Measurements from ENCODE around the gene PNCK. TPM values are rescaled to one million over a fixed set of nuclear protein-coding genes. Genes with fewer than 3 reads are reported as not detected.

Gene PNCK
- total RNA-seq, 1 donor from 2014 or later, result 1.6 TPM

DNA sequence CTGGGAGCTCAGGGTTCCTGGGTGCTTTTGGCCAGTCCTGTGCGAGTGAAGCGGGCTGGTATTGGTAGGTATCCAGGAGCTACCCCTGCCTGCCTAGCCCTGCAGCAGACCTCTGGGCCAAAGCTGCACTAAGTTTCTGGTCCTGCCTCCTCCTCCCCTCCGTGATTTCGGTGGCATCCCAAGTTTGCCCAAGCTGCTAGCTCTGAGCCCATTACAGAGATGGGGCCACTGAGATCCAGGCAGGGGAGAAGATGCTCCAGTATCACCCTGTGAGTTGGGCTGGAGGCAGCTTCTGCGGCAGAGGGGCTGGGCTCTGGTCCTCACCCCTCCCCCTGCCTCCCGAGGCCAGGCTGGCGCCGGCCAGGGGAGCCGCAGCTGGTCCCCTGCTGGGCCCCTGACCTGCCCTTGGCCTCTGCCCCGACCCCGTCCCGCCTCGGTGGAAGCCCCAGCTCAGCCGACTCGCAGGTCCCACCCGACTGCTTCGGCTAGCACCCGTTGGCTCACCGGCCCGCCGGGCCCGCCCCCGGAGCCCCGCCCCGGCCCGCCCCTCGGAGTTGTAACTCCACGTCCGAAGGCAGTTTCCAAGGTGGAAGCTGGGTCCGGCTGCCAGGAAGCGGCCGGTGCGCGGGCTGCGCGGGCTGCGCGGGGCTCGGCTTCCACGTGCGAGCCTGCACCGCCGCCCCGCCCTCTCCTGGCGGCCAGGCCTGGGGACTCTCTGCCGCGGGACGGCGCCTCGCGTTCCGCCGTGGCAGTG is 26.8 kb downstream of the PNCK start, which contains the start of gene DUSP9:
Gene DUSP9, plus strand, starts transcription at position 584 of the 754 bp plus-strand sequence. CDS start 751 bp downstream, outside the sequence.
- H3K4me3 ChIP-seq (ENCODE audit: low read depth, low read length), result no peak within 1 kb of the TSS
- H3K27me3 ChIP-seq (ENCODE audit: control insufficient read depth, insufficient read depth, low read length), result peaks cover 58% of the 10 kb centered on the region
- TF ChIP-seq, protein P1, sequence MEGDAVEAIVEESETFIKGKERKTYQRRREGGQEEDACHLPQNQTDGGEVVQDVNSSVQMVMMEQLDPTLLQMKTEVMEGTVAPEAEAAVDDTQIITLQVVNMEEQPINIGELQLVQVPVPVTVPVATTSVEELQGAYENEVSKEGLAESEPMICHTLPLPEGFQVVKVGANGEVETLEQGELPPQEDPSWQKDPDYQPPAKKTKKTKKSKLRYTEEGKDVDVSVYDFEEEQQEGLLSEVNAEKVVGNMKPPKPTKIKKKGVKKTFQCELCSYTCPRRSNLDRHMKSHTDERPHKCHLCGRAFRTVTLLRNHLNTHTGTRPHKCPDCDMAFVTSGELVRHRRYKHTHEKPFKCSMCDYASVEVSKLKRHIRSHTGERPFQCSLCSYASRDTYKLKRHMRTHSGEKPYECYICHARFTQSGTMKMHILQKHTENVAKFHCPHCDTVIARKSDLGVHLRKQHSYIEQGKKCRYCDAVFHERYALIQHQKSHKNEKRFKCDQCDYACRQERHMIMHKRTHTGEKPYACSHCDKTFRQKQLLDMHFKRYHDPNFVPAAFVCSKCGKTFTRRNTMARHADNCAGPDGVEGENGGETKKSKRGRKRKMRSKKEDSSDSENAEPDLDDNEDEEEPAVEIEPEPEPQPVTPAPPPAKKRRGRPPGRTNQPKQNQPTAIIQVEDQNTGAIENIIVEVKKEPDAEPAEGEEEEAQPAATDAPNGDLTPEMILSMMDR (IDR thresholded peaks at IDR 0.05; ENCODE audit: insufficient read depth, low read length, poor library complexity, severe bottlenecking), result no peak
- no peak for DNase-seq (ENCODE audit: low read depth)
- H3K36me3 ChIP-seq (ENCODE audit: control insufficient read depth, insufficient read depth, low read length), result no peaks in the 10 kb centered on the region

DNA sequence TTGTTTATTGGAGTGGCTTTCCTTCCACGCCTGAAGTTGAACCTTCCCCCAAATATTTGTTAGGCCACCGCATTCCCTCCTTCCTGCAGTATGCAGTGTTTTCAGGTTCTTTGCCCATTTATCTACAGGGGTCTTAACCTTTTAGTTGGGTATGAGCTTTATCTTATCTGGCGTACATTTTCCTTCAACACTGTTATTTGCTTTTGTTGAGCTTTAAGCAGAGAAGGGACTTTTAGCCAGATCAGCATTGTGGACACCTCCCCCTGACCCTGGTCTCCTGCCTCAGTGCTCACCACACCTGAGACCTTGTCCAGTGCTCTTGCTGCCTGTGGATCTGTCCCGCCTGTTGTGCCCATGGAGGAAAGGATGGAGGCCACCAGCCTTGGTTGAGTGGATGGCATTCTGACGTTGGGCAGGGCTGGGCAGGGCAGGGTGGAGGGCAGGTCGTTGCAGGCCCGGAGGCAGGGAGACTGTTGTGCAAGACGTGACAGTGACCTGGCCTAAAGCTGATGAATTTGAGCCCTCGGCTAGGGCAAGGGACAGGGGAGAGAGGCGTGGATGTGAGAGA is 27.6 kb downstream of the PNCK start:
- TF ChIP-seq, protein P1 (IDR thresholded peaks at IDR 0.05; ENCODE audit: insufficient read depth, low read length, poor library complexity, severe bottlenecking), result no peak
- H3K27me3 ChIP-seq (ENCODE audit: control insufficient read depth, insufficient read depth, low read length), result peaks cover 66% of the 10 kb centered on the region
- H3K4me3 ChIP-seq (ENCODE audit: low read depth, low read length), result no peak overlapping the region
- no peaks in the 10 kb centered on the region for H3K36me3 ChIP-seq (ENCODE audit: control insufficient read depth, insufficient read depth, low read length)
- no peak for DNase-seq (ENCODE audit: low read depth)

DNA sequence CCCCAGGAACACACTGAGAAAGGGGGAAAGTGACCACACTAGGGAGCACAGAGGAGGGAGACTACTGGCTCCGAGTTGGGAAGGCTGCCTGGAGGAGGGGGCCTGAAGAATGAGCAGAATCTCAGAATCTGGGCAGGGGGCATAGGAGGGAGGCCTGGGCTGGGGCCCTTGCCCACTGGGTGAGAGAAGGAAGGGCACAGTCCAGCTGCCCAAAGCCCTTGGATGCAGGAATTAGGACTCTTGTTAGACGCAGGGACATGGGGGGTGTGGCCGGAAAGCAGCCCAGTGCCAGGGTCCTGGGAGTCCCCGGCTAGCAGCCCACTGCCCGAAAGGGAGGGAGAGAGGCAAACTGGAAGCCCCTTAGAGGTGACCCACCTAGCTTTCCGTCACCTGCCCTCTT is 28.5 kb downstream of the PNCK start:
- H3K36me3 ChIP-seq (ENCODE audit: control insufficient read depth, insufficient read depth, low read length), result no peaks in the 10 kb centered on the region
- no peak overlapping the region for H3K4me3 ChIP-seq (ENCODE audit: low read depth, low read length)
- TF ChIP-seq, protein P1 (IDR thresholded peaks at IDR 0.05; ENCODE audit: insufficient read depth, low read length, poor library complexity, severe bottlenecking), result no peak
- peaks cover 69% of the 10 kb centered on the region for H3K27me3 ChIP-seq (ENCODE audit: control insufficient read depth, insufficient read depth, low read length)
- no peak for DNase-seq (ENCODE audit: low read depth)

DNA sequence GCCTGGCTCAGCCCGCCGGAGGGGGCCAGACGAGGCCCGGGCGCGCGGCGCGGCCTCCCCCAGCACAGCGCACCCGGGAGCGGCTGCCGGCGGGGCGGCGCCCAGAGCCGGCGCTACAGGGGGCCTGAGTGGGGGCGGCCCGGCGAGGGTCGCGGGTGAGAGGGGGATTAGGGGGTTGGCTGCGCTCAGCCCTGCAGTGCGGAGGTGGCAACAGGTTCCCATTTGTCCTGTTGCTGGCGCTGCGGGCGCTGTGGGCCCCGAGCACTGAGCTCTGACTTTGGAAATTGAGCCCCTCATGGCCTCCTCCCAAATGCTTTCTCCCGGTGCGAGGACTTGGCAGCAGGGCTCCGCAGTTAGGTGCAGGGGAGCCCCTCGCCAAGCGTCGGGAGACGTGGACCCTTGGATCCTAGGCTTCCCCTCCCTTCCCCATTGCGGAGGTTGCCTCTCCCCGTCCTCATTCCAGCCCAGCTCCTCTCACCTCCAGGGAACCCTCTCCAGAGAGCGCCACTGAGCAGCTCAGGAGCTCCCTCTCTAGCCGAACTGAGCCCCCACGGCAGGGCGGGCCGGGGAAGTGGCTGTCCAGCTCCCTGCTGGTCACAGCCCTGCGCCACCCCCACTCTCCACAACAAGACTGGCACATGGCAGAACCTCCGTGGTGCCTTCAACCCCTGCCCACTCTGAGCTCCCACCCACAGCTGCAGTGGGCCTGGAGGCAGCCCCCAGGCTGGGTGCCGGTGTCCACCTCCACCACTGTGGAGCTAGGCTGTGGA is 29.1 kb downstream of the PNCK start:
- no peaks in the 10 kb centered on the region for H3K36me3 ChIP-seq (ENCODE audit: control insufficient read depth, insufficient read depth, low read length)
- no peak overlapping the region for H3K4me3 ChIP-seq (ENCODE audit: low read depth, low read length)
- no peak for DNase-seq (ENCODE audit: low read depth)
- TF ChIP-seq, protein P1 (IDR thresholded peaks at IDR 0.05; ENCODE audit: insufficient read depth, low read length, poor library complexity, severe bottlenecking), result peak; percentile 2
- H3K27me3 ChIP-seq (ENCODE audit: control insufficient read depth, insufficient read depth, low read length), result peaks cover 71% of the 10 kb centered on the region

DNA sequence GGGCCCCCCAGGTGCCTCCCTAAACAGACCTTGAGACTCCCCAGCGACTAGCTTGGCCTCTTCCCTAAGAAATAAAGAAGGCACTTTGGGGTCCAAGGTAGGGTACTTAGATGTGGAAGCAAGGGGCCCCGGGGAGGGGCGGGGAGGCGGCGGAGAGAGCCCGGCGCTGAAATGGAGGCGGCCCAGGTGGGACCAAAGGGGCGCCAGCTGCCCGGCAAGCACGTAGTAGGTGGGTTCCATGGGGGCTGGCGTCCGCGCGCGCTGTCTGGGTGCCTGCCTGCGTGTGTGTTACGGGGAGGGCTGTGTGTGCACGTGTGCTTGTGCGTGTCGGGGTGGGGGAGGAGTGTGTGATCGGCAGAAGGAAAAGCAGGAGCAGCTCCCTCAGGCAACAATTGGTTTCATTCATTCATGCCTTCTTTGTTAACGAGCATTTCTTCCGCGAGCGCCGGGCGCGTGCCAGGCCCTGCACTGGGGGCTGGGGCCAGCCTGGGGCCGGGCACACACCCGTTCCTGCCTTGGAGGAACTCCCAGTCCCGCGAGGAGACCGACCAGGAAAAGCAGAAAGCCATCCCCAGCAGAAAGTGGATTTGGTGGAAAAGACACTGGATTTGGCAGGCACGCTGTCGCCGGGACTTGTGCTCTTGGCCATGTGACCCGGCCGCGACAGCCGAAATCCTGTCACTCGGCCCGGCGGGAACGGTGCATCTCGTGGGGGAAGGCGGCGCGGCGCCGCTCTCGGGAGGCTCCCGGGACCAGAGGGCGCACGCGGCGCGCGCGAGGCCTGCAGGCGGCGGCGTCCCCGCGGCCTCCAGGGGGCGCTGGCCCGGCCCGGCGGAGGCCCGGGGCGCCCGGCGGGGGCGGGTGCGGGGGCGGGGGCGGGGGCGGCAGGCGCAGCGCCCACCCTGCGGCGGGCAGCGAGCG is 29.9 kb downstream of the PNCK start:
- peaks cover 70% of the 10 kb centered on the region for H3K27me3 ChIP-seq (ENCODE audit: control insufficient read depth, insufficient read depth, low read length)
- no peak for DNase-seq (ENCODE audit: low read depth)
- no peaks in the 10 kb centered on the region for H3K36me3 ChIP-seq (ENCODE audit: control insufficient read depth, insufficient read depth, low read length)
- TF ChIP-seq, protein P1 (IDR thresholded peaks at IDR 0.05; ENCODE audit: insufficient read depth, low read length, poor library complexity, severe bottlenecking), result no peak
- no peak overlapping the region for H3K4me3 ChIP-seq (ENCODE audit: low read depth, low read length)

Data from kidney epithelial cell (primary cell).